ENCODE data around the gene GGT1.

Gene GGT1

GRCh38 chr22:24563246-24563645 is 39.7 kb upstream of the GGT1 start:
- CTCF ChIA-PET: interaction anchor here (1.5 kb wide), 1 partner anchor 9 kb away, joined by 3 read pairs; no protein-coding TSS in a partner anchor
- Histone ChIP-seq H3K27ac (ENCODE audit: insufficient read depth in 1 of 2, low read depth in 1 of 2, low read length in 2 of 2, poor library complexity in 1 of 2, severe bottlenecking in 2 of 2) (peak overlapping the region in 1 of 2 experiments; percentile 1), H3K4me1 (ENCODE audit: control extremely low read depth in 1 of 4, control insufficient read depth in 4 of 4, insufficient read depth in 4 of 4, low read length in 3 of 4) (peaks cover 0 to 2% (median under 1%) of the 10 kb centered on the region in 4 experiments)

GRCh38 chr22:24564376-24565058 is 38.5 kb upstream of the GGT1 start:
- CTCF ChIA-PET: interaction anchor here (1.2 to 1.9 kb wide), 3 partner anchors 9 to 20 kb away, joined by 3 to 9 read pairs (median 4); no protein-coding TSS in a partner anchor
- 94% methylated on average over 2 of the region's 2 CpGs for WGBS (ENCODE audit: insufficient coverage)

More at GRCh38 chr22:24563246-24563645, 39.7 kb upstream of the GGT1 start:
- no peak for DNase-seq
- POLR2A ChIA-PET: no interaction called here
- Histone ChIP-seq H3K4me3 (ENCODE audit: control insufficient read depth in 1 of 7, extremely low read depth in 1 of 7, insufficient read depth in 4 of 7, low read depth in 2 of 7, low read length in 6 of 7) (no peak overlapping the region), H3K36me3 (ENCODE audit: control insufficient read depth in 4 of 4, insufficient read depth in 4 of 4, low read length in 3 of 4) (peaks cover 31 to 74% (median 50%) of the 10 kb centered on the region in 4 experiments), H3K27me3 (replicated peaks in 2 of 5; ENCODE audit: control insufficient read depth in 4 of 5, insufficient read depth in 5 of 5, low read length in 4 of 5) (no peaks in the 10 kb centered on the region), H3K9me3 (ENCODE audit: control extremely low read depth in 1 of 5, control insufficient read depth in 4 of 5, insufficient read depth in 2 of 5, low read depth in 1 of 5, low read length in 4 of 5) (no peaks in the 10 kb centered on the region)
- WGBS (ENCODE audit: insufficient coverage): 90% methylated on average over 1 of the region's 2 CpGs

GRCh38 chr22:24565077-24565476 is 37.9 kb upstream of the GGT1 start:
- H3K9me3 ChIP-seq (ENCODE audit: control extremely low read depth in 1 of 5, control insufficient read depth in 4 of 5, insufficient read depth in 2 of 5, low read depth in 1 of 5, low read length in 4 of 5): no peaks in the 10 kb centered on the region
- H3K36me3 ChIP-seq (ENCODE audit: control insufficient read depth in 4 of 4, insufficient read depth in 4 of 4, low read length in 3 of 4): peaks cover 25 to 72% (median 48%) of the 10 kb centered on the region in 4 experiments
- H3K27ac ChIP-seq (ENCODE audit: insufficient read depth in 1 of 2, low read depth in 1 of 2, low read length in 2 of 2, poor library complexity in 1 of 2, severe bottlenecking in 2 of 2): peak overlapping the region in 1 of 2 experiments; percentile 19
- DNase-seq: no peak
- no peaks in the 10 kb centered on the region for H3K27me3 ChIP-seq (replicated peaks in 2 of 5; ENCODE audit: control insufficient read depth in 4 of 5, insufficient read depth in 5 of 5, low read length in 4 of 5)
- H3K4me3 ChIP-seq (ENCODE audit: control insufficient read depth in 1 of 7, extremely low read depth in 1 of 7, insufficient read depth in 4 of 7, low read depth in 2 of 7, low read length in 6 of 7): no peak overlapping the region
- POLR2A ChIA-PET: no interaction called here
- 94% methylated on average over 2 of the region's 2 CpGs for WGBS (ENCODE audit: insufficient coverage)
- peaks cover 0 to 2% (median 0%) of the 10 kb centered on the region in 4 experiments for H3K4me1 ChIP-seq (ENCODE audit: control extremely low read depth in 1 of 4, control insufficient read depth in 4 of 4, insufficient read depth in 4 of 4, low read length in 3 of 4)
- CTCF ChIA-PET: interaction anchor here (1.2 to 1.9 kb wide), 2 partner anchors 9 to 19 kb away, joined by 4 to 9 read pairs; no protein-coding TSS in a partner anchor

More at GRCh38 chr22:24564376-24565058, 38.5 kb upstream of the GGT1 start:
- Histone ChIP-seq H3K9me3 (ENCODE audit: control extremely low read depth in 1 of 5, control insufficient read depth in 4 of 5, insufficient read depth in 2 of 5, low read depth in 1 of 5, low read length in 4 of 5) (no peaks in the 10 kb centered on the region), H3K4me1 (ENCODE audit: control extremely low read depth in 1 of 4, control insufficient read depth in 4 of 4, insufficient read depth in 4 of 4, low read length in 3 of 4) (peaks cover 0 to 2% (median under 1%) of the 10 kb centered on the region in 4 experiments), H3K36me3 (ENCODE audit: control insufficient read depth in 4 of 4, insufficient read depth in 4 of 4, low read length in 3 of 4) (peaks cover 24 to 69% (median 47%) of the 10 kb centered on the region in 4 experiments), H3K27me3 (replicated peaks in 2 of 5; ENCODE audit: control insufficient read depth in 4 of 5, insufficient read depth in 5 of 5, low read length in 4 of 5) (no peaks in the 10 kb centered on the region), H3K27ac (ENCODE audit: insufficient read depth in 1 of 2, low read depth in 1 of 2, low read length in 2 of 2, poor library complexity in 1 of 2, severe bottlenecking in 2 of 2) (peak overlapping the region in 1 of 2 experiments; percentile 52), H3K4me3 (ENCODE audit: control insufficient read depth in 1 of 7, extremely low read depth in 1 of 7, insufficient read depth in 4 of 7, low read depth in 2 of 7, low read length in 6 of 7) (no peak overlapping the region)
- no peak for DNase-seq
- POLR2A ChIA-PET: interaction anchor here (0.8 kb wide), 1 partner anchor 11 kb away, joined by 3 read pairs; no protein-coding TSS in a partner anchor

- peaks cover 18 to 76% (median 48%) of the 10 kb centered on the region in 4 experiments for H3K36me3 ChIP-seq (ENCODE audit: control insufficient read depth in 4 of 4, insufficient read depth in 4 of 4, low read length in 3 of 4)
Observed at GRCh38 chr22:24566899-24567511, 36.0 kb upstream of the GGT1 start.

GRCh38 chr22:24567668-24568067 is 35.3 kb upstream of the GGT1 start:
- CTCF ChIA-PET: interaction anchor here (1.0 to 1.7 kb wide), 2 partner anchors 11 to 30 kb away, joined by 3 to 4 read pairs; no protein-coding TSS in a partner anchor
- H3K4me3 ChIP-seq (ENCODE audit: control insufficient read depth in 1 of 7, extremely low read depth in 1 of 7, insufficient read depth in 4 of 7, low read depth in 2 of 7, low read length in 6 of 7): no peak overlapping the region
- H3K27me3 ChIP-seq (replicated peaks in 2 of 5; ENCODE audit: control insufficient read depth in 4 of 5, insufficient read depth in 5 of 5, low read length in 4 of 5): no peaks in the 10 kb centered on the region
- POLR2A ChIA-PET: no interaction called here
- 96% methylated on average over 9 of the region's 10 CpGs for WGBS (ENCODE audit: insufficient coverage)
- H3K9me3 ChIP-seq (ENCODE audit: control extremely low read depth in 1 of 5, control insufficient read depth in 4 of 5, insufficient read depth in 2 of 5, low read depth in 1 of 5, low read length in 4 of 5): no peaks in the 10 kb centered on the region
- H3K27ac ChIP-seq (ENCODE audit: insufficient read depth in 1 of 2, low read depth in 1 of 2, low read length in 2 of 2, poor library complexity in 1 of 2, severe bottlenecking in 2 of 2): no peak overlapping the region
- peaks cover 0 to 2% (median 0%) of the 10 kb centered on the region in 4 experiments for H3K4me1 ChIP-seq (ENCODE audit: control extremely low read depth in 1 of 4, control insufficient read depth in 4 of 4, insufficient read depth in 4 of 4, low read length in 3 of 4)
- no peak for DNase-seq
- H3K36me3 ChIP-seq (ENCODE audit: control insufficient read depth in 4 of 4, insufficient read depth in 4 of 4, low read length in 3 of 4): peaks cover 19 to 77% (median 52%) of the 10 kb centered on the region in 4 experiments

More at GRCh38 chr22:24566899-24567511, 36.0 kb upstream of the GGT1 start:
- H3K27me3 ChIP-seq (replicated peaks in 2 of 5; ENCODE audit: control insufficient read depth in 4 of 5, insufficient read depth in 5 of 5, low read length in 4 of 5): no peaks in the 10 kb centered on the region
- no peak for DNase-seq
- CTCF ChIA-PET: interaction anchor here (1.0 to 1.7 kb wide), 2 partner anchors 12 to 31 kb away, joined by 3 to 4 read pairs; no protein-coding TSS in a partner anchor
- no peak overlapping the region for H3K4me3 ChIP-seq (ENCODE audit: control insufficient read depth in 1 of 7, extremely low read depth in 1 of 7, insufficient read depth in 4 of 7, low read depth in 2 of 7, low read length in 6 of 7)
- WGBS (ENCODE audit: insufficient coverage): 100% methylated on average over 3 of the region's 8 CpGs
- POLR2A ChIA-PET: no interaction called here
- no peaks in the 10 kb centered on the region for H3K9me3 ChIP-seq (ENCODE audit: control extremely low read depth in 1 of 5, control insufficient read depth in 4 of 5, insufficient read depth in 2 of 5, low read depth in 1 of 5, low read length in 4 of 5)
- peaks cover 0 to 2% (median 0%) of the 10 kb centered on the region in 4 experiments for H3K4me1 ChIP-seq (ENCODE audit: control extremely low read depth in 1 of 4, control insufficient read depth in 4 of 4, insufficient read depth in 4 of 4, low read length in 3 of 4)
- H3K27ac ChIP-seq (ENCODE audit: insufficient read depth in 1 of 2, low read depth in 1 of 2, low read length in 2 of 2, poor library complexity in 1 of 2, severe bottlenecking in 2 of 2): no peak overlapping the region

- WGBS (ENCODE audit: insufficient coverage): 97% methylated on average over 5 of the region's 7 CpGs
- Histone ChIP-seq H3K4me1 (ENCODE audit: control extremely low read depth in 1 of 4, control insufficient read depth in 4 of 4, insufficient read depth in 4 of 4, low read length in 3 of 4) (no peaks in the 10 kb centered on the region), H3K4me3 (ENCODE audit: control insufficient read depth in 1 of 7, extremely low read depth in 1 of 7, insufficient read depth in 4 of 7, low read depth in 2 of 7, low read length in 6 of 7) (no peak overlapping the region), H3K36me3 (ENCODE audit: control insufficient read depth in 4 of 4, insufficient read depth in 4 of 4, low read length in 3 of 4) (peaks cover 12 to 75% (median 54%) of the 10 kb centered on the region in 4 experiments), H3K27me3 (replicated peaks in 2 of 5; ENCODE audit: control insufficient read depth in 4 of 5, insufficient read depth in 5 of 5, low read length in 4 of 5) (no peaks in the 10 kb centered on the region), H3K9me3 (ENCODE audit: control extremely low read depth in 1 of 5, control insufficient read depth in 4 of 5, insufficient read depth in 2 of 5, low read depth in 1 of 5, low read length in 4 of 5) (no peaks in the 10 kb centered on the region), H3K27ac (ENCODE audit: insufficient read depth in 1 of 2, low read depth in 1 of 2, low read length in 2 of 2, poor library complexity in 1 of 2, severe bottlenecking in 2 of 2) (no peak overlapping the region)
- ChIA-PET CTCF (interaction anchor here (1.2 kb wide), 1 partner anchor 13 kb away, joined by 3 read pairs; no protein-coding TSS in a partner anchor), POLR2A (no interaction called here)
- DNase-seq: no peak
Observed at GRCh38 chr22:24571266-24571665, 31.7 kb upstream of the GGT1 start.

Data from common myeloid progenitor, CD34-positive (primary cell).